DND-41 (cell line): ENCODE measurements around the gene RAB37.

Experiments used
- CTCF ChIP-seq: IDR thresholded peaks from 2 replicates; pipeline ENCODE4 v1.5.1; 2012; ENCODE audit warnings: borderline replicate concordance, low read length, moderate library complexity, mild to moderate bottlenecking; ENCODE audit not compliant: poor library complexity, severe bottlenecking; ENCODE audit errors: extremely low read depth
- EZH2 ChIP-seq: IDR thresholded peaks from 3 replicates; pipeline ENCODE4 v1.6.1; 2012; ENCODE audit warnings: borderline replicate concordance, low read depth, mild to moderate bottlenecking, moderate library complexity, low read length, inconsistent platforms; ENCODE audit not compliant: severe bottlenecking

DNA sequence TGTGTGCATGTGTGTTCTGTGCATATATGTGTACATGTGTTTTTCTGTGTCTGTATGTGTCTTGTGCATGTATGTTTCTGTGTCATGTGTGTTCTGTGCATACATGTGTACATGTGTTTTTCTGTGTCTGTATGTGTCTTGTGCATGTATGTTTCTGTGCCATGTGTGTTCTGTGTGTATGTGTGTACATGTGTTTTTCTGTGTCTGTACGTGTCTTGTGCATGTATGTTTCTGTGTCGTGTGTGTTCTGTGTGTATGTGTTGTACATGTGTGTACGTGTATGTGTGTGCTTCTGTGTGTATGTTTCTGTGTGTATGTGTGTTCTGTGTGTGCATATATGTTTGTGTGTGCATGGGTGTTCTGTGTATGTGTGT is 8.4 kb upstream of the RAB37 start:
- TF ChIP-seq EZH2 (no peak), CTCF (no peak)
